HEK293T (cell line): ENCODE measurements around the gene MYMX.

ENCODE experiments used
- CTCF ChIA-PET: fragments of 350-600 bp; formaldehyde crosslinking; extraction: SDS; loops from one replicate; lab custom pipeline; 2021; ENCODE audit warnings: antibody characterized with exemption, inconsistent platforms; lab: Yijun Ruan, JAX
- POLR2A ChIA-PET: fragments of 350-600 bp; formaldehyde crosslinking; extraction: SDS; loops from one replicate; lab custom pipeline; 2020; ENCODE audit warnings: antibody characterized with exemption, inconsistent platforms; lab: Yijun Ruan, JAX
- DNase-seq: peaks from one replicate; pipeline ENCODE4 v3.0.0; 2012; ENCODE audit warnings: mixed read lengths; ENCODE audit errors: extremely low spot score
- ARNT ChIP-seq: fragments of 450-650 bp; IDR thresholded peaks from 2 replicates; pipeline ENCODE4 v1.6.1; 2017; ENCODE audit warnings: mild to moderate bottlenecking
- BHLHE40 ChIP-seq: fragments of 450-650 bp; IDR thresholded peaks from 2 replicates; pipeline ENCODE4 v1.6.1; 2016; ENCODE audit warnings: mild to moderate bottlenecking, moderate library complexity, borderline replicate concordance
- CTBP1 ChIP-seq: fragments of 450-650 bp; IDR thresholded peaks from 2 replicates; pipeline ENCODE4 v1.6.1; 2016; ENCODE audit warnings: borderline replicate concordance
- ELF4 ChIP-seq: fragments of 450-650 bp; IDR thresholded peaks from 2 replicates; pipeline ENCODE4 v1.6.1; 2017; ENCODE audit warnings: antibody characterized with exemption
- FOXA1 ChIP-seq: fragments of 450-650 bp; IDR thresholded peaks from 2 replicates; pipeline ENCODE4 v1.6.1; 2016; ENCODE audit warnings: mild to moderate bottlenecking
- FOXK2 ChIP-seq: fragments of 450-650 bp; IDR thresholded peaks from 2 replicates; pipeline ENCODE4 v1.6.1; 2016; ENCODE audit warnings: mild to moderate bottlenecking
- FOXM1 ChIP-seq: fragments of 450-650 bp; IDR thresholded peaks from 2 replicates; pipeline ENCODE4 v1.6.1; 2017; ENCODE audit warnings: mild to moderate bottlenecking, borderline replicate concordance
- HDGF ChIP-seq: fragments of 450-650 bp; IDR thresholded peaks from 2 replicates; pipeline ENCODE4 v1.6.1; 2017; ENCODE audit warnings: antibody characterized with exemption, borderline replicate concordance
- L3MBTL2 ChIP-seq: fragments of 450-650 bp; conservative IDR thresholded peaks from 2 replicates; pipeline ENCODE4 v1.6.1; 2016; ENCODE audit warnings: mild to moderate bottlenecking
- LEF1 ChIP-seq: fragments of 450-650 bp; IDR thresholded peaks from 2 replicates; pipeline ENCODE4 v1.6.1; 2017; ENCODE audit warnings: mild to moderate bottlenecking, borderline replicate concordance
- NFRKB ChIP-seq: fragments of 450-650 bp; IDR thresholded peaks from 2 replicates; pipeline ENCODE4 v1.6.1; 2016; ENCODE audit warnings: mild to moderate bottlenecking, moderate library complexity
- SP1 ChIP-seq: fragments of 450-650 bp; IDR thresholded peaks from 2 replicates; pipeline ENCODE4 v1.6.1; 2017
- SUZ12 ChIP-seq: fragments of 450-650 bp; IDR thresholded peaks from 2 replicates; pipeline ENCODE4 v1.6.1; 2016; ENCODE audit warnings: mild to moderate bottlenecking
- TARDBP ChIP-seq: fragments of 450-650 bp; IDR thresholded peaks from 2 replicates; pipeline ENCODE4 v1.6.1; 2016
- ZNF384 ChIP-seq: fragments of 450-650 bp; IDR thresholded peaks from 2 replicates; pipeline ENCODE4 v1.6.1; 2016
- TF ChIP-seq, protein P1 (sequence below): fragments of 450-650 bp; IDR thresholded peaks from 2 replicates; pipeline ENCODE4 v1.6.1; 2016

The MYMX gene

GRCh38 chr6:44237813-44238433 lies 21.2 kb downstream of the MYMX start:
- ChIA-PET CTCF (interaction anchor here (0.8 to 1.6 kb wide), 6 partner anchors 9 to 202 kb away, joined by 3 to 11 read pairs (median 4); partner anchors contain the start of genes HSP90AB1, SLC29A1 and SLC35B2), POLR2A (interaction anchor here (0.6 to 5.6 kb wide), 7 partner anchors 9 to 68 kb away, joined by 4 to 49 read pairs (median 4); partner anchors contain the start of genes HSP90AB1, SLC29A1 and SLC35B2)
- peak; percentile 86 for DNase-seq
- TF ChIP-seq L3MBTL2: peak; percentile 73
- no peak for TF ChIP-seq HDGF
- TF ChIP-seq NFRKB: no peak
- TF ChIP-seq CTBP1: no peak
- no peak for TF ChIP-seq FOXA1
- TF ChIP-seq ELF4: no peak
- no peak for TF ChIP-seq SP1
- no peak for TF ChIP-seq ZNF384
- TF ChIP-seq FOXM1: no peak
- TF ChIP-seq, protein P1, sequence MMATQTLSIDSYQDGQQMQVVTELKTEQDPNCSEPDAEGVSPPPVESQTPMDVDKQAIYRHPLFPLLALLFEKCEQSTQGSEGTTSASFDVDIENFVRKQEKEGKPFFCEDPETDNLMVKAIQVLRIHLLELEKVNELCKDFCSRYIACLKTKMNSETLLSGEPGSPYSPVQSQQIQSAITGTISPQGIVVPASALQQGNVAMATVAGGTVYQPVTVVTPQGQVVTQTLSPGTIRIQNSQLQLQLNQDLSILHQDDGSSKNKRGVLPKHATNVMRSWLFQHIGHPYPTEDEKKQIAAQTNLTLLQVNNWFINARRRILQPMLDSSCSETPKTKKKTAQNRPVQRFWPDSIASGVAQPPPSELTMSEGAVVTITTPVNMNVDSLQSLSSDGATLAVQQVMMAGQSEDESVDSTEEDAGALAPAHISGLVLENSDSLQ: no peak
- no peak for TF ChIP-seq FOXK2
- no peak for TF ChIP-seq LEF1
- TF ChIP-seq TARDBP: peak; percentile 63; the same call in 1 of the 2 replicates
- TF ChIP-seq SUZ12: no peak
- no peak for TF ChIP-seq BHLHE40
- TF ChIP-seq ARNT: 0 out of 2 replicates have a peak, but pooled peaks have one; percentile 5

GRCh38 chr6:44238687-44239350 lies 22.1 kb downstream of the MYMX start:
- POLR2A ChIA-PET: interaction anchor here (5.6 kb wide), 1 partner anchor 8 kb away, joined by 49 read pairs; the partner anchor contains the start of gene HSP90AB1
- TF ChIP-seq TARDBP (no peak), SP1 (no peak), ELF4 (no peak), BHLHE40 (no peak), NFRKB (no peak)
- CTCF ChIA-PET: no interaction called here
- no peak for DNase-seq

DNA sequence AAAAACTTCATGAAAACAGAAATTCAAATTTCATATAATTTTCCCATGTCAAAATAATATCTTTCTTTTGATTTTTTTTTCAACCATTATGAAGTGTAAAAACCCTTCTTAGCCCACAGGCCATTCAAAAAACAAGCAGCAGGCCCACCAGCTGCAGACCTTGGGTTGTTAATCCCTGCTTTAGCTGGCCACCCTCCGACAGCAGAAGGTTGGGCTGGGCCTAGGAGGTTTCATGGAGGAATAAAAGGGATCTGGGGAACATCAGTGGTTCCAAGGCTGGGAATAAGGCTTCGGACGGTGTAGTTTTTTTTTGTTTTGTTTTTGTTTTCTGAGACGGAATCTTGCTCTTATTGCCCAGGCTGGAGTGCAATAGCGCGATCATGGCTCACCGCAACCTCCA lies 26.6 kb downstream of the MYMX start:
- no peak for DNase-seq
- ChIA-PET CTCF (interaction anchor here (0.8 to 1.0 kb wide), 2 partner anchors 9 to 14 kb away, joined by 3 to 6 read pairs; no protein-coding TSS in a partner anchor), POLR2A (no interaction called here)
- TF ChIP-seq HDGF: no peak
- no peak for TF ChIP-seq BHLHE40
- no peak for TF ChIP-seq ARNT
- no peak for TF ChIP-seq FOXA1
- no peak for TF ChIP-seq CTBP1
- no peak for TF ChIP-seq L3MBTL2
- TF ChIP-seq TARDBP: no peak
- TF ChIP-seq ZNF384: no peak
- no peak for TF ChIP-seq FOXK2
- no peak for TF ChIP-seq SP1
- no peak for TF ChIP-seq FOXM1
- TF ChIP-seq, protein P1: no peak
- TF ChIP-seq LEF1: no peak
- no peak for TF ChIP-seq SUZ12

- CTCF ChIA-PET: interaction anchor here (0.6 to 1.7 kb wide), 4 partner anchors 10 to 169 kb away, joined by 3 to 8 read pairs (median 4); partner anchors contain the start of gene SLC35B2
- POLR2A ChIA-PET: interaction anchor here (1.3 to 4.9 kb wide), 7 partner anchors 9 to 108 kb away, joined by 4 to 117 read pairs (median 22); partner anchors contain the start of genes NFKBIE, SLC29A1 and SLC35B2
- TF ChIP-seq FOXM1 (no peak), SUZ12 (no peak), CTBP1 (no peak), BHLHE40 (no peak), L3MBTL2 (no peak), LEF1 (no peak), ZNF384 (no peak), TARDBP (no peak), ARNT (no peak)
- TF ChIP-seq, protein P1: no peak
- no peak for DNase-seq
These were observed 28.7 kb downstream of the MYMX start for GRCh38 chr6:44245391-44245911.

DNA sequence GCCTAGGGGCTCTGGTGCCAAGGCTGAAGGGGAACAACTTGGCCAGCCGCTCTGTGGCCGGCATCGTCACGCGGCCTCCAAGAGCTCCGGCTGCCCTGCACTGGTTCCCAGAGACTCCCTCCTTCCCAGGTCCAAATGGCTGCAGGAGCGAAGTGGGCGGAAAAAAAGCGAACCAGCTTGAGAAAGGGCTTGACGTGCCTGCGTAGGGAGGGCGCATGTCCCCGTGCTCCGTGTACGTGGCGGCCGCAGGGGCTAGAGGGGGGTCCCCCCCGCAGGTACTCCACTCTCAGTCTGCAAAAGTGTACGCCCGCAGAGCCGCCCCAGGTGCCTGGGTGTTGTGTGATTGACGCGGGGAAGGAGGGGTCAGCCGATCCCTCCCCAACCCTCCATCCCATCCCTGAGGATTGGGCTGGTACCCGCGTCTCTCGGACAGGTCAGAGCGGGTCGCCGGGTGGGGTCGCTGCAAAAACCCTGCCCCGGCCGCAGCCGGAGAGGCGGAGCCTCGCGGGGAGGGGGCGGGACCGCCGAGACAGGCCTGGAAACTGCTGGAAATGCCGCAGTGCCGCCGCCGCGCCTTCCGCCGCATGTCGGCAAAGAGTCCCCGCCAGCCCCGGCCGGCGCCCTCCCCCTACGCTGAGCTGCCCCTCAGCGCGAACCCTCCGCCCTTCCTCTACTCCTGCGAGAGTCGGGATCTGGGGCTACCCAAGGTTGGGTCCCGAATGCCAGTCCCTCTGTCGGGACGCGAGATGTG lies 29.4 kb downstream of the MYMX start:
- ChIA-PET CTCF (interaction anchor here (0.5 to 1.7 kb wide), 9 partner anchors 9 to 1074 kb away, joined by 3 to 8 read pairs (median 3); partner anchors contain the start of gene SLC35B2), POLR2A (interaction anchor here (0.5 to 4.9 kb wide), 54 partner anchors 10 to 1316 kb away, joined by 3 to 117 read pairs (median 4); partner anchors contain the start of genes CNPY3, GTPBP2, MYMX and NFKBIE)
- no peak for TF ChIP-seq SP1
- TF ChIP-seq LEF1: no peak
- no peak for TF ChIP-seq NFRKB
- TF ChIP-seq TARDBP: no peak
- TF ChIP-seq, protein P1: peak; percentile 90
- peak; percentile 25; the same call in 1 of the 2 replicates for TF ChIP-seq CTBP1
- TF ChIP-seq ARNT: no peak
- no peak for TF ChIP-seq SUZ12
- TF ChIP-seq HDGF: no peak
- no peak for TF ChIP-seq ZNF384
- no peak for TF ChIP-seq BHLHE40
- peak; percentile 42; the same call in 1 of the 2 replicates for TF ChIP-seq FOXM1
- TF ChIP-seq L3MBTL2: 0 out of 2 replicates have a peak, but pooled peaks have one; percentile 9
- TF ChIP-seq FOXK2: no peak
- no peak for TF ChIP-seq FOXA1
- peak; percentile 71 for DNase-seq
